Stimulated activated CD8-positive, alpha-beta memory T cell treated with anti-CD3 and anti-CD28 coated beads, Interleukin-7, amount 100 ng/mL, for 1 hour (primary cell): Measurements from ENCODE around the gene APIP.

Experiments used
- DNase-seq, 2 donors: peaks; one replicate each; pipeline ENCODE4 v3.0.0-alpha.2; 2020; ENCODE audit warnings: low read depth in 2 of 2

APIP gene

DNA sequence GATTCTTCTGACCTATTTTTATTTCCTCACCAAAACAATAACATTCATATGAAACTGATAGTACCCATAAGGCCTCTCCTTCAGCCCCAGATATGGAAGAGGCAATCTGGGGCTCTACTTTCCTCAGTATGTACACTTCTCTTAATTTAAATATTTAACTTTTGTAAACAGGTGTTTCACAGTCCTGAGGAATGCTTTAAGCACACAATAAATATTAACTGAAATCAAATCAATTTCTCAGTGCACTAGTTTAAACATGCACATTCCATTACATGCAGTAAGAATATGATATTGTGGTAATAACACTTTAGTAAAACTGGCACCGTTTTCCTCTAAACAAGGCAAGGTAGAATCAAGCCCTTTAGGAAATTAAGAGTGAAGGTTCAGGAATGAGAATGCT, 28.9 kb downstream of the APIP start:
- DNase-seq = no peak

DNA sequence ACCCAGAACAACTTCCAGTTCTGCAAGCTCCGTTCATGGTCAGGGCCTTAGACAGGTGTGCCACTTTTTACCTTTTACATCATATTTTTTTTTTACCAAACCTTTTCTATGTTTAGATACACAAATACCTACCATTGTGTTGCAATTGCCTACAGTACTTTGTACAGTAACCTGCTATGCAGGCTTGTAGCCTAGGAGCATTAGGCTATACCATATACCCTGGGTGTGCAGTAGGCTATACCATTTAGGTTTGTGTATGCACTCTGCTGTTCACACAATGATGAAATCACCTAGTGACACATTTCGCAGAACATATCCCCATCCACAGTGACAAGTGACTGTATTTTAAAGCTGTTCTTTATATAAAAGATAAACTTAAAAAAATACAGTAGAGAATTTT, 29.6 kb downstream of the APIP start:
- no peak for DNase-seq

DNA sequence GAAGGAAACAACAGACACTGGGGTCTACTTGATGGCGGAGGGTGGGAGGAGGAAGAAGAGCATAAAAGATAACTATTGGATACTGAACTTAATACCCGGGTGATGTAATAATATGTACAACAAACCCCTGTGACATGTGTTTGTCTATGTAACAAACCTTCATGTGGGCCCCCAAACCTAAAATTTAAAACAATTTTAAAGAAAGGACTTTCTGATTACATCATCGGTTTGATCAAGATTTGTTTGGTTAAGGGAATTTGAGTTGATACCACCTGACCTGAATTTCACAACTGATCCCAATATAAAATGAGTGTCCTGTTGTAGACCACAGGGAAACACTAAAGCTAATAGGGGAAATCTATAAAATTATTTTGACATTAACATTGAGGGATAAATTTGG, 34.3 kb downstream of the APIP start:
- DNase-seq = no peak

DNA sequence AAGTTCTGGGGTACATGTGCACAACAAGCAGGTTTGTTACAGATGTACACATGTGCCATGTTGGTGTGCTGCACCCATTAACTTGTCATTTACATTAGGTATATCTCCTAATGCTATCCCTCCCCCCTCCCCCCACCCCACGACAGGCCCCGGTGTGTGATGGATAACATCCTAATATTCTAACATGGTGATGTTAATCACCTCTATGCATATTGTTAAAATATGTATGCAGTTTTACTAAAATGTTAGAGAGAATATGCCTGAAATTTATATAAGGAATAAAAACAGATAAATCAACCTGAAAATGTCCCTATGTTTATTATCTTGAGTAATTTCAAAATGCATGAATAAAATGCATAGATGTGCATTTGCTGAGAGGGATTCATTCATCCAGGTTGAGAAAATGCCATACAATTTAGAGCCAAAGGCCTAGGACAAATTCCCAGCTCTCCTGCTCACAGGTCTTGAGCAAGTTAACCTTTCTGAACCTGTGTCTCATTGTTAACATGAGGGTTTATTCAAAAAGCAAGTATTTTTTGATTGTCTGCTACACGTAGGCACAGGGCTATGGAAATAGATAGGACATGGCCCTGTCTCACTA, 38.7 kb downstream of the APIP start:
- DNase-seq = no peak

DNA sequence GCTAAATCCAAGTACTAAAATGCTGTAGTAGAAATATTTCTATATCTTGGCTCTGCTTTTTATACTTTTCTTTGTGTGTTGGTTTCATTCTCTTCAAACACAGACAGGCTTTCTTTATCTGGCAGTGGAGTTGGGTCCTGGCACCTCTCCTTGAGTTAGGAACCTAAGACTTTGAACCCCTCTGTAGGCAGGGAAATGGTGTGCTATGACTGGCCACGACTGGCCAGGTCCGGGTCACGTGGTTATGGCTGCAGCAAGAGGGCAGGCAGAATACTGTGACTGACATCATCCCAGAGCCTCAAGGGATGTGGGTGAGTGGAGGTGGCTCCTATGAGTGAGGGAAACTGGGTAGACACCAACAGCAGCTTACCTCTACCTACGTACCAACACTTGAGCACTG, 42.0 kb downstream of the APIP start:
- DNase-seq = no peak

DNA sequence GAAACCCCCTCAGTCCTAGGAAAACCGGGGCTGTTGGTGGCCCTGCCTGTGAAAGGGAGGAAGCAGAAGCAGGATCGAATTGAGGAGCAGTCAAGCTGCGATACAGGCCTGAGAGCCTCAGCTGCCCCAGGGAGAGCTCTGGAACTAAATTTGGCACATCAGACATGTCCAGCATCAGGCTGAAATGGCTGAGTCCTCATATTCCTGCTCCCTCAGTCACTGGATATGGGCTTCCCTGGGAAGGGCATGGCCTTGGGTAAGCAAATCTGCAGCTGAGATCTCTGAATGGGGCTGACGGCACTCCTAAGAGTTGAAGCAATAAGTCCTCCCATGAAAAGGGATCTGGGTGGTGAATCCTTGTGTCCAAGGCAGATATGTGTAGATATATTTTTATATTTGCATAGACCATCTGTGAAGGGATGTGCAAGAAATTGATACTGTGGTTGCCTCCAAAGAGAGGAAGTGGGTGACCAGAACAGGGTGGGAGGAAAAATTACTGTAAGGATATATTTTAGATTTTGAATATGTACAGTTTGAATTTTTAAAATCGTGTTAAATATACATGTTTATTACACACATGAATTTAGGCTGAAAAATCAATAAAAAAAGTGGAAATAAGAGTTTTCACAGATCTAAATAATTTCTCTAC, 45.5 kb downstream of the APIP start:
- no peak for DNase-seq

DNA sequence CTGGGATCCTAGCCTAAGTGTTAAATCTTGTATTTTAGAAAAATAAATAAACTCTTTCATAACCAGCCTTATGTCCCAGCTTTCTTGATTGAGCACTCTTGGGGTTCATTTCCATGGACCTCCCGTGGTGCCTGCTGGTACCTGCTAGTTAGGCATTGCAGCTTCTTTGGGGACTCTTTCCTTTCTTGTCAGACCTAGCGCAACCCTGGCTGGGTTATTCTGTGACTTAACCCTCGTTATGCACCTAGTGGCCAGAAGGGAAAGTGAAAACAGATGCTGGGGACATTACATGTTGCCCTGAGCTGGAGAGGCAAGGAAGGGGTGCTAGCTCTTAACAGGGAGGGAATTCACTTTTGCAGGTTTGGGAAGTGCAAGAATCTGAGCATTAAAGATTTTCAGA, 46.8 kb downstream of the APIP start:
- DNase-seq = no peak

DNA sequence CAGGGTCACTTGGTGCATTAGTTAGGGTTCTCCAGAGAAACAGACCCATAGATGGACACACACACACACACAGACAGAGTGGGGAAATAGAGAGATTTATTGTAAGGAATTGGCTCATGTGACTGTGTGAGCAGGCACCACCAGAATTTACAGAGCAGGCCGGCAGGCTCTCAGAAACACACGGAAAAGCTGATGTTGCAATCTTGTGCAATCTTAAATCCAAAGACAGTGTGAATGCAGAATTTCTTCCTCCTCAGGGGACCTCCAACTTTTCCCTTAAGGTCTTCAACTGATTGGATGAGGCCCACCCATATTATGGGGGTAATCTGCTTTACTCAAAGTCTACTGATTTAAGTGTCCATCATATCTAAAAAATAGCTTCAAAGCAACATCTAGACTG, 49.8 kb downstream of the APIP start:
- no peak for DNase-seq

DNA sequence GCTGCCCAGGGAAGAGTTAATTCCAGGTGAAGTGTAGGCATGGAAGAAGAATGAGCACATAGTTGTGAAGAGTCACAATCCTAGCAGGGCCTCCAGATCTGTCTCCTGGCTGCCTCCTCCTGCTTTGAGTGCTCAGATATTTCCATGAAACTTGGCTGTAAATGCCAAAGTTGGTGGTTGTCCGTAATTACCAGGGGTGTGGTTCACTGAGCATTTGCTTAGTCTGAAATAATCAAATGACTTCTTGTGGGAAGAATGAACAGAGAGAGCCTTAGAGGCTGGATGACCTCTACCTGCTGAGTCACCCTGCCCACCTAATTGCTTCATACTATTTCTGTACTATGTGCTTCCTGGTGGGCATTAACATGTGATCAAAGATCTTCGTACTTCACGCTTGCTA, 50.9 kb downstream of the APIP start:
- no peak for DNase-seq

DNA sequence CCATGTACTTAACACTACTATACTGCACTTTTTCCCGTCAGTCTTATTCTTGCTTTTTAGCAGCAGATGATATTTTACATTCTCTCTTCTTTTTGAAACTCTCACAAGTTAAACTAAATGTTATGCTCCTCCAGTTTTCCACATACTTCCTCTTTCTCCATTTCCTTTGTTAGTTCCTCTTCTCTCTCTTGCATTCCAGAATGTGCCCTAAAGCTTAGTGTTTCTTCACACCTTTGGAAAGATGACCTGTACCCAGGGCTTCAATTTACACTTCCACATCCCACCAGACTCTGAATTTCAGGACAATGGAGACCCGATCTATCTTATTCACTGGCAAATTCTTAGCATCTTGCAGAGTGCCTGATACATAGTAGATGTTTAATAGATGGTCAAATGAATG, 51.8 kb downstream of the APIP start:
- DNase-seq = no peak

DNA sequence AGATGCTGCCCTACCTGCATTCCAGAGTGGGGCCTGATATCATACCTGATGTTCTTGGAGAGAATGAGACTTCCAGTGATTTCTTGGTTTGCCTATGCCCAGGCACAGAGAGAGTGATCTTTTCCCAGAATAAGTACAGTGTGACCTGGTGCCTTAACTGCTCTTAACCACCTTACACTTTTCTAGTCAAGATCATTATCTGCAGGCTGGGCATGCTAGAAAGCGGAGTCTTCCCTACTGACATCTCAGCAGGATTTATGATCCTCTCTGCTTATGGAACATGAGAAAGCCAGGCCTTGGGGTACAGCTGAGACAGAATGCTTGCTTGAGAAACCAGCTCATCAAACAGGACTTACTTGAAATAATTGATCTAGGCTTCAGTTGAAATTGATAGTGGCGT, 53.1 kb downstream of the APIP start:
- no peak for DNase-seq

DNA sequence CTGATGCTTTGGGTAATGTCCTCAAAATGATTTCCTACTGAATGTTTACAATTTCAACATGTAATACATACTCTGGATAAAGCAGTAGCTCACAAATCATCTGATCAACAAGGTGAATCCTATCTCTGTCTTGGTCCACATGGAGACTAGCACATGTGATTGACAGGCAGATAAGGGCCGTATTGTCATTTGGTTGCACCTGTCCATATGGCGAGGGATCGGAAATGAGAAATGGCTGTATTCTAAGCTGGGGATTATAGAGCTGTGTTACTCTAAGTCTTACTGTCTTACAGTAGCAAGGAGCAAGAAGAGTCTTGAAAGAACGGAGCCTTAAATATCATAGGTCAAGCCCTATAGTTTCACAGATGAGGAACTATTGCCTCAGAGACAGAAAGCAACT, 55.7 kb downstream of the APIP start:
- no peak for DNase-seq

DNA sequence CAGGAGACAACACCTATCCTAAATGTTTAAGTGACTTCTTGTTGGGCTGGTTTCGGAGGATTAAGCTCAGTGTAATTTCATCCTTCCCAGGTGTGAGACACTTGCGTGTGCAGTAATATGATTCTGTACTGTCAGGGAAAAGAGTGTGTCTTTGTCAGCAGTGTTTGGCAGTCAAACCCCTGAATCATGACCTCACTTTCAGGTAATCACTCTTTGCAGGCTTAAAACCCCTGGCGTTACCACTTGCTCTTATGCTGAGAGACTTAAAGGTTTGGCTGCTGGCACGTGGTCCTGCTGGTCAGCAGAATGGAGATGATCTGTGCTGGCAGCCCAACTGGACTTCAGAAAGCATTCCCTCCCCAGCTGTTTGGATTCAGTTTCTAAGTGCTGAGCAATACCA, 56.1 kb downstream of the APIP start:
- DNase-seq = no peak

DNA sequence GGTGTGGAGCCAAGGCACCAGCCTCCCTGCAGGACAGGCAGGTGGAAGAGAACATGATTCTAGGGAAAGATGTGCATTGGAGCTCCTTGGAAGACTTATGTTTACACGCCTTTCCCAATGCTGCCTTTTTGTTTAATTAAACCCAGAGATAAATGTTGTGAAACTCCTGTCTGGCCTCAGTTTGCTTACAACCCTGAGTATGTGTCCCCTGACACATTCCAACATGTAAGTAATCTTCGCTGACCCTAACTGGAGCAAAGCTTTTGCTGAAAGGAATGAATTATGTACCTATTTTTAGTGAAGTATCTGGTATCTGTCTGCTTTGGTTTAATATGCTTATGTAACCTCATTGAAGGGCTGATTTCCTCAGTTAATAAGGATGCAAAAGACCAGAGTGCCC, 56.7 kb downstream of the APIP start:
- no peak for DNase-seq

DNA sequence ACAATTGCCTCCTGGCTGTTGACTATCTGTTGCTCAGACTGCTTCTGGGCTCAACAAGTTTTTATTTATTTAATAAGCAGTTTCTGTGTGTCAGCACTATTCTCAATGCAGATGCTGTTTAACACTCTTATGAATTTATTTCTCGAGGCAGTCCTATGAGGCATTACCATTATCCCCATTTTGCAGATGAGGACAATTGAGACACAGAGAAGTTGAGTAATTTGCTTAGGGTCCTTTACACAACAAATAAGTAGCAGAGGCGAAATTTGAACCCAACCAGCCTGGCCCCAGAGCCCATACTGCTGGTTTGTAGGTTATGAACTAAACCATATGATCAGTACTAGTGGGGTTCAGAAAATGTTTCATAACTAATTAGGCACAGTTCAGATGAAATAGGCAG, 58.7 kb downstream of the APIP start:
- DNase-seq = no peak

DNA sequence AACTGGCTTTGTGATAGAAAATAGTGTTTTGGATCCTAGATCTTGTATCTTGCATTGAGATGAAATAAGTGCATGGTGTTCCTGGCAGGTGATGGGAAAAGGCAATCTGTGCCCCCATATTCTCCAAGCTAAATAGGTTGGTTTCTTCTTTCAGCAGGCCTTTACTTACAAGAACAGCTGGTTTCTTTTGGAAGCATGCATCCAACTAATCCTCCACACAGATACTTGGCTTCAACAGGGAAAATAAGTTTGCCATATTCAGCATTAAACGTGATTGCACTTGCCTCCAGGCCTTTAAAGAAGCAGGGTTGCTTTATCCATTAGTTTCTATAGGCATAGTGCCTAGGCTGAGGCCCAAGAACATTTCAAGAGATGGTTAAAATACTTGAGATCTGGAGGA, 59.9 kb downstream of the APIP start:
- no peak for DNase-seq

DNA sequence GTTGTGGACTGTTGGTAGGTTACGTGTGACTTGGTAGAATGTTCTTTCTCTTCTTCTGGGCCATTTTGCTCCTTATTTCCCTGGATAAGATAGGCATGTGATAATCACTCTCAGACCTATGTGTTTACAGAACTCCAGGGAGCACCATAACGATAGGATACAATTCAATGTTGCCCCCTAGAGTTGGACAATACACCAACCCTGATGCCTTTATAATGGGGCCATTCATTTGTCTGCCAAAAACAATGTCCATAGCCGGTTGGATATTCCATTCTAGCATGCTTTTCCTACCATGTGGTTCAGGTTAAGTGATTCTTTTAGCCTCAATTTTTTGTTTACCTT, 60.5 kb downstream of the APIP start:
- no peak for DNase-seq

DNA sequence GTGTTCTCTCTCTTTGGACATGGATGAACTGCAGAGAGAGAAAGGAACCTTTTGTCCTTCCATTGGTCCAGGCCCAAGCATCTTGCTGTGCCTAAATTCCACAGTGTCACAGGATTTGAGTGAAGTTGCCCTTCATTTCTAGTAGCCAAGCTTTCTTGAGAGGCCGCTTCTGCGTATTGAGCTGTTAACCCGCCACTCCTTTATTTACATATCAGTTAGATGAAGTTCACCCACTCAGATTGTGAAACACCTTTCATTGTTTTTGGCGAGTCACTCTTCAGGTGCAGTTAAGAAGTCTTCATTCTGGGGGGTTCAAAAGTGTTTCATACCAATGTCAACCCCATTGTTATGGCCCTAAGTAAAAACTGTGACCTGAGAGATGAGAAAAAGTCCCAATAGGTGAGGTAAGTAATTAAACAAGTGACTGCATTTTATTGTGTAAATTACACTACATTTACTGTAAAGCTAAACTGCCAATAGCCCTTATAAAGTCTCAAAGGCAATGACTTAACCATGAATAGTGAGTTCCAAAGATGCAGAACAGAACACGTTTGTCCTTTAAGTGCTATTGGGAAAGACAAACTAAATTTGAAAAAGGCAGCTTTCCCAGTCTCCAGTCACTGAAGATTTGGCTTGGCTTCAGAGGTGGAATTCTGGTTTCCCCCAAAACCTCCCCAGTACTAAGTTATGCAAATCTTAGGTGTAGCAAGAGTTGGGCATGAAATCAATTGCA, 61.0 kb downstream of the APIP start:
- no peak for DNase-seq

DNA sequence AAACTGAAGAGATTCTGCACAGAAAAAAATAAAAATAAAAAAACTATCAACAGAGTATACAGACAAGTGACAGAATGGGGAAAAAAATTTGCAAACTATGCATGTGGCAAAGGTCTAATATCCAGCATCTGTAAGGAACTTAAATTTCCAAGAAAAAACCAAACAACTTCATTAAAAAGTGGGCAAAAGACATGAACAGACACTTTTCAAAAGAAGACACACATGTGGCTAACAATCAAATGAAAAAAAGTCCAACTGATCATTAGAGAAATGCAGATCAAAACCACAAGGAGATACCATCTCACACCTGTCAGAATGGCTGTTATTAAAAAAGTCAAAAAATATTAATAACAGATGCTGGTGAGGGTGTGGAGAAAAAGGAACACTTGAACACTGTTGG, 64.3 kb downstream of the APIP start:
- no peak for DNase-seq

DNA sequence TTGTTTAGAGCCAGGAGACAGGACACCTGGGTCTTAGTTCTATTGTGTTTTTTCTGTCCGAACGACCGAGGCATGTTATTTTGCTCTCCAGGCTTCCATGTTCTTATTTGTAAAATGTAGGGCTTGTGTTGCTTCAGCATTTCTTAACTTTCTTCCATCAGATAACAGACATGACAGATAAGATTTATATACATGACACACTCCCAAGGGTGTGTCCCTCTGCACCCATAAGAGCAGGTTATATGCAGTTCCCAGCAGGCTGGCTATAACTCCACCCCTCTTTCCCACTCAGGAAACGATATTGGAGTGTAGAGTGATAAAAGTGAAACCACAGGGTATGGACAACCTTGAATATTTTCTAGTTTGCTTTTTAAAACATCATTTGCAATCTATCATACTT, 65.8 kb downstream of the APIP start:
- DNase-seq = no peak

DNA sequence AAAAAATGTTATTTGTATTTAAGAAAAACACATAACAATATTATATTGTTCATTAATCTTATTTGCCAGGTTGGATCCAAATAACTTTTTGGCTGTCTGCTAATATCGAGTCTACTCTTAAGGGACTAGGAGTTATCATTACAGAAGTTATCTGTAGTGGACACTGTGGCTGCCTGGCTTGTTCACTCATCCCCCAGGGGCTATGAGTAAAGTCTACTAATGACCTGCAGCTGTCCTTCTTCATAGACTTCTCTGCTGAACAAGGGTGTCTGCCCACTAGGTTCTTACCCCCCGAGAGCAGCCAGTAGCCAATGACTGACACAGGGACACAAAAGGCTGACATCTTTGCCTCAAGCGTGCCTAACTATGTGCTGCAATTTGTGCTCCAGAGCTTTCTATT, 69.7 kb downstream of the APIP start:
- DNase-seq = no peak

DNA sequence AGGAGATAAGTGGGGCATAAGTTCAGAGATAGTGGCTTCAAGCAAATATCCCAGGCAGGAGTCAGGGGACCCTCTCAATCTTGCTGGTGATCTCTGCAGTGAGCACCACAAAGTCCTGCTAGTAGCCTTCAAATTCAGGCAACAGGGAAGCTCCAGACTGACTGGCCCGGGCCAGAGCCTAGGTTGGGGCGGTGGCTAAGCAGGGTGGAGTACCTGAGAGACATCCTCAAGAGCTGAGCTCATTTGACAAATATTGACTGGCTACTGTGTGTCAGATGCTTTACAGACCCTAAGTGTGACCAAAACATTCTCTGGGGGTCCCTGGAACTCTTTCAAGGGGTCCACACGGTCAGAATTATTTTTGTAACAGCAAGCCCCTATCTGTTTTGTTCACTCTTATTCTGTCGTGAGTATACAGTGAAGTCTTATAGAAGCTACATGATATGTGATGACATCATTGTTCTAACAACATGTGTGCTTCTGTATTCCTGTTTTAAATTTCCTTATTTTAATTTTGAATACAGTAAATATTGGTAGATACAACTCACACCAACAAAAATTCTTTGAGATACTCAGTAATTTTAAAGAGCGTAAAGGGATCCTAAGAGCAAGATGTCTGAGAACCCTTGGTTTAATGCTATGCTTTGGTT, 71.6 kb downstream of the APIP start:
- DNase-seq = no peak

DNA sequence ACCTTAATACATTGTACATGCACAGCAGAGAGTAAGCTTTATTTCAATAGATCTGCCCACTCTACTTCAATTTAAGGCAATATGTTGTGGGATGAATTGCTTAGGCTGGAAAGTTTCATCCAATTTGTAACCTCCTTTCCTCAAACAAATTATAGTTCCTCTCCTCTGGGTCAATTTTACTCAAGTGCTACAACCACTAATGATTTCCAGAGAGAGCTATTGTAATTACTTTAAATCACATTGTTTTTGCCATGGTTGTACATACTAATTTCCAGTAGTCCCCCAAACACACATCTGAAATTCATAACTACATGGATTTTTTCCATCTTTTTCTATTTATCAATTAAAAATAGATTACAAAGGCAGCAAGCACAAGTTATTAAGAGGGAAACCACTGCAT, 72.9 kb downstream of the APIP start:
- no peak for DNase-seq
